Activated T-cell treated with anti-CD3 and anti-CD28 coated beads for 4 hours (primary cell): ENCODE measurements around the gene PLCL2.

Experiments
- DNase-seq: peaks from one replicate; pipeline ENCODE4 v3.0.0-alpha.2; 2020

The PLCL2 gene

DNA sequence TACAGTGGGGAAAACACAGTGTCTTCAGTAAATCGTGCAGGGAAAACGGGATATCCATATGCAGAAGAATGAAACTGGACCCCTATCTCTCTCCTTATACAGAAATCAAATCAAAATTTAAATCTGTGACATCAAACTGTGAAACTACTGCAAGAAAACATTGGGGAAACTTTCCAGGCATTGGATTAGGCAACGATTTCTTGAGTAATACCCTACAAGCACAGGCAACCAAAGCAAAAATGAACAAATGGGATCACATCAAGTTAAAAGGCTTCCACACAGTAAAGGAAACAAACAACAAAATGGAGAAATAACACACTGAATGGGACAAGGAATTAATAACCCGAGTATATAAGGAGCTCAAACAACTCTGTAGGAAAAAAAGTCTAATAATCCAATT is 165.3 kb downstream of the PLCL2 start:
- DNase-seq = no peak

DNA sequence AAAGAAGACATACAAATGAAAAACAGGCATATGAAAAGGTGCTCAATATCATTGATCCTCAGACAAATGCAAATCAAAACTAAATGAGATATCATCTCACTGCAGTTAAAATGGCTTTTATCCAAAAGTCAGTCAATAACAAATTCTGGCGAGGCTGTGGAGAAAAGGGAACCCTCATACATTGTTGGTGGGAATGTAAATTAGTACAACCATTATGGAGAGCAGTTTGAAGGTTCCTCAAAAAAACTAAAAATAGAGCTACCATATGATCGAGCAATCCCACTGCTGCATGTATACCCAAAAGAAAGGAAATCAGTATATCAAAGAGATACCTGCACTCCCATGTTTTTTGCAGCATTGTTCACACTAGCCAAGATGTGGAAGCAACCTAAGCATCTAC is 165.8 kb downstream of the PLCL2 start:
- DNase-seq = no peak

DNA sequence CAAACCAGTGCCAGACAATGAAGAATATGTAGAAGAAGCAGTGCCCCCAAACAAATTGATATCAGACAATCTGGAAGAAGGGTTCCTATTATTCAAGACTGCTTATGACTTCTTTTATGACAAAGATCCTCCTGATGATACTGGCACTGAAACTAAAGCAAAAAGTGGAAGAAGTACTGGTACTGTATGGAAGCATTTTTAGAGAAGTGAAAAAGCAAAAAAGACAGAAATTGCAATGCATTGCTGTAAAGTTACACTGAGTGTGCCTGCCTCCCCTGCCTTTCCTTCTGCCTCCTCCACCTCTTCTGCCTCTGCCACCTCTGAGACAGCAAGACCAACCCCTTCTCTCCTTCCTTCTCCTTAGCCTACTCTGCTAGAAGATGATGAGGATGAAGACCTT is 167.6 kb downstream of the PLCL2 start:
- DNase-seq = no peak

GRCh38 chr3:17054301-17054981 is 169.7 kb downstream of the PLCL2 start:
- no peak for DNase-seq

GRCh38 chr3:17054982-17055343 is 170.2 kb downstream of the PLCL2 start:
- no peak for DNase-seq

GRCh38 chr3:17055374-17056276 is 170.9 kb downstream of the PLCL2 start:
- no peak for DNase-seq

DNA sequence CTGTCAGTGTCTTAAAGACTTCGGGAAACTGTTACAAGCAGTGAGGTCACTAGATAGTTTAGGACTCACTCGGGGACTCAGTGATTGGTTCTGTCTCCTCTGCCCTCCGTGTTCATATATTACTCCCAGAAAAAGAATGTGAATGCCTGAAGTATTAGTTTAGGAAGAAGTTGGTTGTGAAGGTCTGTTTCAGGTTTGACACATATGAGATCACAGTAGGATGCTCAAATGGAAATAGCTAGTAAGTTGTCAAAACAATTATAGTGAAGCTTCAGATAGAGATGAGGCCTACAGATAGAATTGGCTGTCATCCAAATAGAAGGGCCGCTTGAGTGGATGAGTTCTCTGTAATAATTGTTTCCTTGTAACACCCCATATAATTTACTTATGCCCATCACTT is 172.6 kb downstream of the PLCL2 start:
- no peak for DNase-seq

- DNase-seq = no peak
These were observed 175.3 kb downstream of the PLCL2 start for GRCh38 chr3:17059989-17060550.

DNA sequence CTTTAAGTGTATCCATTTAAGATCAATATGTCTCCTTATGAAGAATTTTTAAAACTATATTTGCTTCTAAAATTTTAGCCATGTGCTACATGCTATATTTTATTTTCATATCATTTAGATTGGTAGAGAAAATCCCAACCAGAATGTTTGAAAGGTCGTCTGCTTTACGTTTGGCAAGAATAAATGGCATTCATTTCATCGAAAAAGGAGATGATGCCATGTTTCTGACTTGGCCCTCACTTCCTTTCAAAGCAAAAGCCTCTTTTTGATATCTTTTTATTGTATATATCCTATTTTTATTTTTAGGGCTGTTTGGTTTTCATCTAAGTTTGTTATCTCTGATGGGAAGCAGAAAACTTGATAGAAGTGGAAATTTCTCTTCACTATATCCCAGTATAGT is 176.2 kb downstream of the PLCL2 start:
- DNase-seq = no peak

DNA sequence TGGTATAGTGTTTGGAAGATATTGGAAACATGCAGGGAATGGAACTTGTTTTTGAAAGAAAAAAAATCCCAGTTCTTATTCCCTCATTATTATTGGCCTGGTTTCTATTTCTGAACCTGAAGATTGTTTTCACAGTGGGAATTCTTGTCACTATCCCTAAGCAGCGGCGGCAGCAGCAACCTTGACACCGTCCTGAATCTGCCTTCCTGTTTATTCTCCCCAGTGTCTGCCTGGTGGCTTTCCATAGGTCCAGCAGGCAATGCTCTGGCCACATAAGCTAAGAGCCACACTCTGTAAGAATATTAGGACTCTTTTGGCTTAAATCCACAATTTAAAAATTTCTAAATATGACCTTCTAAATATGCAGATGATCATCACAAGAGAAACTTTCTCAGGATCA is 178.0 kb downstream of the PLCL2 start:
- DNase-seq = no peak

DNA sequence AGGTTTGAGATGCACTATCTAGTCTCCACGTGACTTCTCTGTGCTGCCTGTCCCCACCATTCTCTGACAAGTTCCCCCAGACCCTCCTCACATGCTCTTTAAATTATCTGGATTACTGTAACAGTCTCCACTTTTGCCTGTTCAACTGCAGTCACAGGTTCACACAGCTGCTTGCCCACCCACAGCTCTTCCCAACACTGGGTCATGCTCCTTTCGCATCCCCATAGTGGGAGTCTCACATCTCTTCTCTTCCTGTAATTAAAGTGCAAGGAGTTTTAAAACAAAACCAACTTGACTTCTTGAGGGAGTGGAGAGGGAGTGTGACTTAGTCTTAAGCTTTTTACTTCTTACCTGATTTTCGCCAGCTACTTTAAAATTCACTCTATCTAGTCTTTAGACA is 178.8 kb downstream of the PLCL2 start:
- no peak for DNase-seq

DNA sequence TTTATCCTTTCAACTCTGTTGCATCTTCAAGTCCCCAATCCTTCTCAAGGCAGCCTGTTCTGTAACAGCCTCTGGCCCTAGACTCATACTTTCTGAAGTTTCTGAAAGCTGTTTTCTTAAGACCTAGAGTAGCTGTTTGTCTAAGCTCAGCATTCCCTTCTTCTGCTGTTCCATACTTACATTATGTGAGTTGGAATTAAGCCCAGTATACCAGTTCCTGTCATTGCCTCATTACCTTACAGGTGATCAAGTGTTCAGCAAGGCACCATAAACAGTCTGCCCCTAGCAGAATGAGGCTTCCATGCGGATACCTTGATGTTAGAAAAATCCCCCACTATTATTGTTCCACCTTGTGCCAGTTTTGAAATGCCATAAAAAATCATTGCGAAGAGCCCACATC is 180.6 kb downstream of the PLCL2 start:
- DNase-seq = no peak

GRCh38 chr3:17065881-17066280 is 181.1 kb downstream of the PLCL2 start:
- DNase-seq = no peak

- DNase-seq = no peak
These were observed 185.0 kb downstream of the PLCL2 start for GRCh38 chr3:17069754-17070153.

DNA sequence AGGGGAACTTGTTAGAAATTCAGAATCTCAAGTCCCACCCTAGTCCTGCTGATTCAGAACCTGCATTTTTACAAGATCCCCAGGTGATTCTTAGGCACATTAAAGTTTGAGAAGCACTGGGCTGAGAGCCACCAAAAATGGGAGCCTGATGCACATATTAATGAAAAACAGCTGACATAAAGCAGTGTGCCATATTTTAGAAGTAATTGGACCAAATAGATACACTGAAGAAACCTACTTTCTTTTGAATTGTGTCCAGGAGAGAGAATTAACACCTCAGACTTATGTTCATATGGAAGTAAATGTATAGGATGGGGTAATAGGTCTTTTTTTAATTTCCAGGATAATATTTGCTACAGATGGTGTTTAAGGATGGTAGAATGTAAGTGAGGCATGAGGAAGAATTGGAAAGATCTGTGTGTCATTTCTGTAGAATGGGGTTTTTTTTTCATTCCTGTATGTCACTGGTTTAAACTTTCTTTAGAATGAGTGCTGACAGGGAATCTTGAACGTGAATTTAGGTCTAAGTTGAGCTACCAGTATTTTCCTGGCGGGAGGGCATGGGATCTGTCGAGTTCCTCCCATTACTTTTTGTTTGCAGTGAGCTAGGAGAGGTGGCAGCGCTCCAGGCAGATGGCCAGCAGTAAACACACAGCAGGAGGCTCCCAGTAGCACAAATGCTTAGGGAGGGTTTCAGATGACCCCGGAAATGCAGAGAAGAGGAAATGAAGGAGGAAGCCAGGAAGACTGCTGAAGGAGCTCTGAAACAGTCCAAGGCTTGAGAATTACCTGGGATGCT is 185.6 kb downstream of the PLCL2 start:
- no peak for DNase-seq

- DNase-seq = no peak
These were observed 189.8 kb downstream of the PLCL2 start for GRCh38 chr3:17074559-17074958.

DNA sequence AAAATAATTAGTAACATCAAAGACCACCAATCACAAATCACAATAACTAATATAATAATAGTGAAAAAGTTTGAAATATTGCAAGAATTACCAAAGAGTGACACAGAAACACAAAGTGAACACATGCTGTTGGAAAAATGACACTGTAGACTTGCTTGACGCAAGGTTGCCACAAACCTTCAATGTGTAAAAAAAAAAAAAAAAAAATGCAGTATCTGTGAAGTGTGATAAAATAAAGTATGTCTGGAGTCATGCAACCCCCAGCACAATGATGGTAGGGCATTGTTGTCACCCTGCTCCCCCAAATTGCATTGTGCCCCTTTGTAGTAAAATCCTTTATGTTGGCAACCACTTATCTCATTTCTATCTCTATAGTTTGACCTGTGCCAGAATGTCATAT is 190.6 kb downstream of the PLCL2 start:
- DNase-seq = no peak

DNA sequence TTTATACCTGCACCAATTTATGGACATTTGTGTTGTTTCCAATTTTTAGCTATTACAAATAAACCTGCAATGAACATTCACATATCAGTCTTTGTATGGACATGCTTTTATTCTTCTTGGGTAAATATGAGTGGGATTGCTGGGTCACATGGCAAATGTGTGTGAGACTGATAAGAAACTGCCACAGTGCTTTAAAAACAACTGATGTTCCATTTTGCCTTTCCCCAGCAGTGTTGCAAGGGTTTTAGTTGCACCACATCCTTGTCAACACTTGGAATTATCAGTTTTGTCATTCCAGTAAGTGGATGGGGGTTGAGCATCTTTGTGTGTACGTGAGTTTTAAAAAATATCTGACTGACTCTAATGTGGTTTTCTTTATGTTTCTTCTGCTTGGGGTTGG is 191.2 kb downstream of the PLCL2 start:
- no peak for DNase-seq

- DNase-seq = no peak
These were observed 192.3 kb downstream of the PLCL2 start for GRCh38 chr3:17076940-17077605.

- no peak for DNase-seq
These were observed 192.9 kb downstream of the PLCL2 start for GRCh38 chr3:17077606-17078005.

DNA sequence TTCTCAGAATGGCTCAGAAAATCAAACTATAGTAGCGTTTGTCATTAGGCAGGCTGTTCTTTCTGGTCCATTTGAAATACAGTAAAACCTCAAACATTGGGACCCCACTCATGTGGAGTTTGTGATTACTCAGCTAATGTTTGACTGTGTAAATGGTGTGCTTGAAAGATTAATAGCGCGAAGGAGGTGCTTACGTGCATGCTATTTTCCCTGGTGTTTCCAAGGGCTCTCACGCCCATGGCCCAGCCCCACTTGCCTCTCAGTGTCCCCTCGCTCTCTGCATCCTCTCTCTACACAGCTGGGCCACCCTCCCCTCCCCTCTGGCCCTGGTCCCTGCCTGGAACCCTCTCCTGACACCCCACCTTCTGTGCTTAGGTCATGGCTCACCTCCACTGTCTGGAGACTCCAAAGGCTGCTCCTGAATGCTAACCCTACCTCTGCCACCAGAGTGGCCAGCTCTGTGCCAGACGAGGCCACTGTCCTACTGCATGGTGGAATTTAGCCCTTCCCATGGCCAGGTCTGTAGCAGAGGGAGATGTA is 194.2 kb downstream of the PLCL2 start:
- DNase-seq = no peak

DNA sequence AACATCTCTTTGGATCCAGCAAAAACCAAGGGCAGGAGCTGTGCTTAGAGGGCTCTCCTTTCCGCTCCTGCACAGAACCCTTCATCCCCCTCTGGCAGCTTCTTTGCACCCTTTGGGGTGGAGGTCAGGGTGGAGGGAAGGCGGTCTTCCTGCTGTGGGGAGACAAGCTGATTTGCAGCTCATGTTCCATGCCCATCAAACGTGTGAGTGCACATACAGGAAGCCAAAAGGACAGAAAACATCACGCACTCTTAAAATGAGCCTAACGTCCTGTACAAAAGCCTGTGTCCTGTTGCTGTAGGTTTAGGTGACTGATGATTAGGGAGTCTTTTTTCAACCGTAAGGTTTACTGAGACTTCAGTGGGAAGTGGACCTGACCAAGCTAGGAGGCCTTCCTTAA is 195.2 kb downstream of the PLCL2 start:
- DNase-seq = no peak

DNA sequence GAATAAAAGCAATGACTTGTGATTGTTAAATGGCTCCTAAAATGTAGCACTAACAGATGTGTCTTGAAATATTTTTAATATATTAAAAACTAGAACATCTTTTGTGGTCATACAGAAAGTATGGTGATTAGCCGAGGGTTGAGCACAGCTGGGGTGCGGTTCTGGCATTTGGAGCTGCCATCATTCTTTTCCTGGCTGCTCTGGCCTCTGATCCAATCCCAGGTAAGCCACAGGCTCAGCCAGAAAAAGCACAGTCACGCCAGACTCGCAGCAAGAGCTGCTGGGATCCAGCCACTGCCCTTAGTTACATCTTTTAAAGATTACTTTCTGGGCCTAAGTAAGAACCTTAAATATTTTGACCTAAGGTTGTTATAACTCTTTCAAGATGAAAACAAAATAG is 196.8 kb downstream of the PLCL2 start:
- no peak for DNase-seq
